Transverse colon (tissue), 4 donors: ENCODE results near the gene HDAC8.

ENCODE experiments used
- EP300 ChIP-seq: sonication (generic); formaldehyde crosslinking; IDR thresholded peaks from one replicate; pipeline ENCODE4 v1.6.1; 2017; ENCODE audit warnings: antibody characterized with exemption, low read depth
- POLR2A ChIP-seq: fragments of 450-650 bp; IDR thresholded peaks from one replicate; pipeline ENCODE4 v1.6.1; 2016; ENCODE audit warnings: antibody characterized with exemption, mild to moderate bottlenecking, moderate library complexity
- POLR2AphosphoS5 ChIP-seq, 3 donors: sonication (generic); formaldehyde crosslinking; IDR thresholded peaks; one replicate each; pipeline ENCODE4 v1.6.1; 2016; ENCODE audit warnings: antibody characterized with exemption in 3 of 3
- TF ChIP-seq, protein P1 (sequence below), 5 experiments: fragments of 200-600 bp in 3 of 5; fragments of 450-650 bp in 2 of 5; sonication (generic) in 3 of 5; IDR thresholded peaks; 1 replicate in 2 of 5; 2 replicates in 3 of 5; pipeline ENCODE4 v1.5.1; 2016 to 2017; ENCODE audit warnings: antibody characterized with exemption in 5 of 5, inconsistent platforms in 3 of 5, mild to moderate bottlenecking in 2 of 5, moderate library complexity in 1 of 5

DNA sequence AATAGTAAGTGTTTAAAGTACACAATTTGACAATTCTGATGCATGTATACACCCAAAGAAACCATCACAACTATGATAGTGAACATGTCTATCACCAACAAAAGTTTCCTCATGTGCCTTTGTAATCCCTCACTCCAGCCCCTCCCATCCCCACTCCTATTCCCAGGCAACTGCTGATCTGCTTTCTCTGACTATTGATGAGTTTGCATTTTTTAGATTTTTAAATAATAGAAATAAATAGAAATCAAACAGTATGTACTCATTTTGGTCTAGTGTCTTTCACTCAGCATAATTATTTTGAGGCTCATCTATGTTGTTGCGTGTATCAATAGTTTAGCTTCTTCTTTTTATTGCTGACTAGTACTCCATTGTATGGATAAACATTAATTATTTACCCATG, 290.3 kb downstream of the HDAC8 start:
- TF ChIP-seq, protein P1, sequence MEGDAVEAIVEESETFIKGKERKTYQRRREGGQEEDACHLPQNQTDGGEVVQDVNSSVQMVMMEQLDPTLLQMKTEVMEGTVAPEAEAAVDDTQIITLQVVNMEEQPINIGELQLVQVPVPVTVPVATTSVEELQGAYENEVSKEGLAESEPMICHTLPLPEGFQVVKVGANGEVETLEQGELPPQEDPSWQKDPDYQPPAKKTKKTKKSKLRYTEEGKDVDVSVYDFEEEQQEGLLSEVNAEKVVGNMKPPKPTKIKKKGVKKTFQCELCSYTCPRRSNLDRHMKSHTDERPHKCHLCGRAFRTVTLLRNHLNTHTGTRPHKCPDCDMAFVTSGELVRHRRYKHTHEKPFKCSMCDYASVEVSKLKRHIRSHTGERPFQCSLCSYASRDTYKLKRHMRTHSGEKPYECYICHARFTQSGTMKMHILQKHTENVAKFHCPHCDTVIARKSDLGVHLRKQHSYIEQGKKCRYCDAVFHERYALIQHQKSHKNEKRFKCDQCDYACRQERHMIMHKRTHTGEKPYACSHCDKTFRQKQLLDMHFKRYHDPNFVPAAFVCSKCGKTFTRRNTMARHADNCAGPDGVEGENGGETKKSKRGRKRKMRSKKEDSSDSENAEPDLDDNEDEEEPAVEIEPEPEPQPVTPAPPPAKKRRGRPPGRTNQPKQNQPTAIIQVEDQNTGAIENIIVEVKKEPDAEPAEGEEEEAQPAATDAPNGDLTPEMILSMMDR (IDR thresholded peaks at IDR 0.05) = no peak
- TF ChIP-seq POLR2A (no peak), EP300 (no peak), POLR2AphosphoS5 (IDR thresholded peaks at IDR 0.05) (no peak)
